Mesenchymal stem cell (in vitro differentiated cells and primary cell): ENCODE results near the gene CSTF3.
A peak's percentile ranks its signal among the peaks of the same experiment; 100 is the strongest.

Source experiments
- DNase-seq: peaks from one replicate; pipeline ENCODE4 v3.0.0-alpha.2; 2013
- H2AFZ ChIP-seq: one replicate; pipeline ENCODE4 v1.6.1; 2013; ENCODE audit warnings: low read depth, mild to moderate bottlenecking, control low read depth, inconsistent platforms, low read length, moderate library complexity
- H2AK5ac ChIP-seq: 2 replicates; pipeline ENCODE4 v1.6.1; 2013; ENCODE audit warnings: low read length, moderate library complexity, mild to moderate bottlenecking, inconsistent platforms; ENCODE audit not compliant: severe bottlenecking
- H2BK120ac ChIP-seq: one replicate; pipeline ENCODE4 v1.6.1; 2013; ENCODE audit warnings: low read depth, mild to moderate bottlenecking, inconsistent platforms, low read length, moderate library complexity
- H2BK12ac ChIP-seq, 2 experiments: one replicate each; pipeline ENCODE4 v1.6.1; 2013; ENCODE audit warnings: inconsistent platforms in 2 of 2, low read length in 2 of 2, mild to moderate bottlenecking in 2 of 2, moderate library complexity in 2 of 2, control low read depth in 1 of 2
- H2BK15ac ChIP-seq: one replicate; pipeline ENCODE4 v1.6.1; 2013; ENCODE audit warnings: mild to moderate bottlenecking, low read depth, inconsistent platforms; ENCODE audit not compliant: poor library complexity, severe bottlenecking
- H2BK5ac ChIP-seq: 2 replicates; pipeline ENCODE4 v1.6.1; 2013; ENCODE audit warnings: low read depth, mild to moderate bottlenecking, low read length, control low read depth, inconsistent platforms; ENCODE audit not compliant: poor library complexity, severe bottlenecking
- H3K14ac ChIP-seq, 2 experiments: one replicate each; pipeline ENCODE4 v1.6.1; 2013; ENCODE audit warnings: inconsistent platforms in 2 of 2, low read length in 2 of 2, control low read depth in 1 of 2, mild to moderate bottlenecking in 1 of 2, moderate library complexity in 1 of 2
- H3K18ac ChIP-seq, 2 experiments: one replicate each; pipeline ENCODE4 v1.6.1; 2013; ENCODE audit warnings: inconsistent platforms in 2 of 2, low read length in 2 of 2, control low read depth in 1 of 2, low read depth in 1 of 2, mild to moderate bottlenecking in 1 of 2
- H3K23ac ChIP-seq, 2 experiments: one replicate each; pipeline ENCODE4 v1.6.1; 2013; ENCODE audit warnings: inconsistent platforms in 2 of 2, low read length in 2 of 2, mild to moderate bottlenecking in 2 of 2, moderate library complexity in 2 of 2, control low read depth in 1 of 2
- H3K27ac ChIP-seq: 2 replicates; pipeline ENCODE4 v1.5.1; 2013; ENCODE audit warnings: mild to moderate bottlenecking, moderate library complexity, low read length, control low read depth, inconsistent platforms; ENCODE audit not compliant: poor library complexity, severe bottlenecking
- H3K27me3 ChIP-seq, 2 experiments: 2 replicates each; pipeline versions ENCODE4 v1.6.1 to v1.7.0; 2013; ENCODE audit warnings: low read length in 2 of 2, mild to moderate bottlenecking in 2 of 2, moderate library complexity in 2 of 2, control low read depth in 1 of 2, inconsistent platforms in 1 of 2; ENCODE audit not compliant: control insufficient read depth in 1 of 2, insufficient read depth in 1 of 2
- H3K36me3 ChIP-seq, 2 experiments: 2 replicates each; pipeline versions ENCODE4 v1.6.1 to v1.7.0; 2013; ENCODE audit warnings: low read length in 2 of 2, control low read depth in 1 of 2, inconsistent platforms in 1 of 2, low read depth in 1 of 2, mild to moderate bottlenecking in 1 of 2; ENCODE audit not compliant: insufficient read depth in 2 of 2, control insufficient read depth in 1 of 2
- H3K4ac ChIP-seq, 2 experiments: one replicate each; pipeline ENCODE4 v1.6.1; 2013; ENCODE audit warnings: inconsistent platforms in 2 of 2, low read length in 2 of 2, mild to moderate bottlenecking in 2 of 2, moderate library complexity in 2 of 2, control low read depth in 1 of 2, low read depth in 1 of 2
- H3K4me1 ChIP-seq: 2 replicates; pipeline ENCODE4 v1.6.1; 2013; ENCODE audit warnings: low read depth, low read length, control low read depth; ENCODE audit not compliant: control insufficient read depth, insufficient read depth
- H3K4me2 ChIP-seq: 2 replicates; pipeline ENCODE4 v1.6.1; 2013; ENCODE audit warnings: low read length, mild to moderate bottlenecking, inconsistent platforms; ENCODE audit not compliant: poor library complexity, severe bottlenecking
- H3K4me3 ChIP-seq, 2 experiments: 2 replicates each; pipeline versions ENCODE4 v1.5.1 to v1.7.0; 2013; ENCODE audit warnings: low read length in 2 of 2, mild to moderate bottlenecking in 2 of 2, control low read depth in 1 of 2, low read depth in 1 of 2; ENCODE audit not compliant: insufficient read depth in 1 of 2
- H3K79me1 ChIP-seq: replicated peaks from 2 replicates; pipeline ENCODE4 v1.6.1; 2013; ENCODE audit warnings: mild to moderate bottlenecking, control low read depth, low read length, inconsistent platforms; ENCODE audit not compliant: poor library complexity, severe bottlenecking
- H3K9ac ChIP-seq: 2 replicates; pipeline ENCODE4 v1.7.0; 2013; ENCODE audit warnings: mild to moderate bottlenecking, low read length, moderate library complexity
- H3K9me3 ChIP-seq: 2 replicates; pipeline ENCODE4 v1.7.0; 2013; ENCODE audit warnings: mild to moderate bottlenecking, low read length; ENCODE audit not compliant: control insufficient read depth
- H4K8ac ChIP-seq: one replicate; pipeline ENCODE4 v1.6.1; 2013; ENCODE audit warnings: inconsistent platforms, mild to moderate bottlenecking, low read length, moderate library complexity
- H4K91ac ChIP-seq: one replicate; pipeline ENCODE4 v1.6.1; 2013; ENCODE audit warnings: mild to moderate bottlenecking, low read length, inconsistent platforms
- WGBS: methylation state at CpG from one replicate; pipeline ENCODE4 v1.1.7; 2013; ENCODE audit warnings: mixed read lengths; 5-methylcytosine and 5-hydroxymethylcytosine counted together

Gene CSTF3

DNA sequence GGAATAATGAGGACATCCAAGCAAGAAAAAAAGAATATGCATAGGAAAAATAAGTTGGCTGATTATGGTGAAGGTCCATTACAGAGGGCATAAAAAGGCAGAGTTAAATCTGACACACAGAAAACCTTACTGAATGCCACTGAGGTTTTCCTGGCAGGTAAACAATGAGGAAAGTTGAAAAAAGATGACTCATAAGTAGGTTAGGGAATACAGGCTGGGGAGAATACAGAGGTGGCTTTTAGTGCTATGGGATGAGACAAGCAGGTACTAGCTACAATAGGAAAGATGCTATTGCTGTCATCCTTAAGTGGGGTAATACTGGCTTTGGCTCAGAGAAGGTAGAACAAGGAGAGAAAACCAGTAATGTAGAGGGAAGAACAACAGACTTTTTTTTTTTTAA, 44.7 kb downstream of the CSTF3 start:
- Histone ChIP-seq H2BK5ac (no peak overlapping the region), H2BK120ac (no peak overlapping the region), H3K27me3 (no peaks in the 10 kb centered on the region), H2AK5ac (no peak overlapping the region), H4K91ac (no peak overlapping the region), H3K4ac (no peak overlapping the region), H3K18ac (no peak overlapping the region), H3K4me2 (no peak overlapping the region), H3K9ac (no peak overlapping the region), H2BK12ac (no peak overlapping the region), H3K79me1 (no peaks in the 10 kb centered on the region), H3K4me3 (no peak overlapping the region), H2AFZ (no peak overlapping the region), H3K4me1 (no peaks in the 10 kb centered on the region), H3K9me3 (no peaks in the 10 kb centered on the region), H3K27ac (no peak overlapping the region), H3K14ac (no peak overlapping the region), H4K8ac (no peak overlapping the region), H3K36me3 (no peaks in the 10 kb centered on the region), H3K23ac (no peak overlapping the region), H2BK15ac (no peak overlapping the region)
- peak; percentile 18 for DNase-seq

DNA sequence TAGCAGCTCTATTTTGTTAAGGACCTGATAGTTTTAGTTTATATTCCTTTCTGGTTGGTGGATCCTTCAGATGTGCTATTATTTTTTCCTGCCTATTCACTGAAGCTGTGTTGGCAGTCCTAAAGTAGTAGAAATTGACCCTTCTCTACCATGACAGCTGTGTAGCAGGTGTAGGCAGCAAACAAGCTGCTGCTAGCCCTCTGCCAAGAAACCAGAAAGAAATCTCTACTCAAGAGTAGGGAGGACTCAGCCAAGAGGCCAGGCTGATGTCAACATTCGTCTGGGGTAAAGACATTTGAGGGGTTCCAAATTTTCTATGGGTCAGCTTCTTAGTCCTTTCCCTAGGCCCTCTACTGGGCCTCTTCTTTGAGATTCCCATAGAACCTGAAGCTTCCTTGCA, 51.2 kb downstream of the CSTF3 start:
- H3K27ac ChIP-seq: no peak overlapping the region
- H2BK120ac ChIP-seq: no peak overlapping the region

DNA sequence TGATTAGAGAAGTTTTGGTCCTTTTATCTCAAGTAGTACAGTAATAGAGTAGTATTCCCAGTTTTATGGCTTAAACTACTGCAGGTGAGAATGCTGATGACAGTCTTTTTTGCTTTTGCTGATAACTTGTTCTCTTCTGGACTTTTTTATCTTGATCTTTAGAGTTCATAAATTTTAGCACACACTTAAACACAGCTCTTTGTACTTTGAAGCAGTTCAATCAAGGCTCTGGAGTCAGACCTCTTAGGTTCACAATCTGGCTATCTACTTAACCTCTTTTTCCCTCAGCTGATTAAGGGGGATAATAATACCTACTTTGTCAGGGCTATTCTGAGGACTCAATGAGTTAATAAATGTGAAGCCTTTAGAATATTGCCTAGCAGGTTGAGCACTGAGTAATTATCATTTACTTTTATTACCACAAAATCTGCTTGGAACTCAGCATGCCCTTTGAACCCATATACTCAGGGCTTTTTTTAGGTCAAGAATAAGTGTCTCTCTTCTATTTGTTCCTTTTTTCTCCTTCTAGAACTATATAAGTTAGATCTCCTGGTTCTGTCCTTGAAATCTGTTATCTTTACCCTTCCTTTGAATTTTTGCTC, 51.9 kb downstream of the CSTF3 start:
- Histone ChIP-seq H3K27me3 (no peaks in the 10 kb centered on the region), H3K18ac (no peak overlapping the region), H3K23ac (no peak overlapping the region), H4K8ac (no peak overlapping the region), H2BK12ac (no peak overlapping the region), H2BK5ac (no peak overlapping the region), H3K4me2 (no peak overlapping the region), H2BK120ac (no peak overlapping the region), H3K9me3 (no peaks in the 10 kb centered on the region), H2AFZ (no peak overlapping the region), H2BK15ac (no peak overlapping the region), H4K91ac (no peak overlapping the region), H3K4me3 (no peak overlapping the region), H3K14ac (no peak overlapping the region), H3K36me3 (peaks cover 0 to 23% of the 10 kb centered on the region in 2 experiments), H3K4ac (no peak overlapping the region), H3K4me1 (no peaks in the 10 kb centered on the region), H3K9ac (no peak overlapping the region), H3K79me1 (no peaks in the 10 kb centered on the region), H2AK5ac (no peak overlapping the region), H3K27ac (no peak overlapping the region)
- no peak for DNase-seq

More for the DNA sequence above, 51.2 kb downstream of the CSTF3 start:
- Histone ChIP-seq H2AK5ac (no peak overlapping the region), H3K9ac (no peak overlapping the region), H2BK5ac (no peak overlapping the region), H4K8ac (no peak overlapping the region), H3K23ac (no peak overlapping the region), H3K36me3 (peaks cover 0 to 16% of the 10 kb centered on the region in 2 experiments), H2BK15ac (no peak overlapping the region), H3K79me1 (no peaks in the 10 kb centered on the region), H3K4me2 (no peak overlapping the region), H3K4me3 (no peak overlapping the region), H3K27me3 (no peaks in the 10 kb centered on the region), H2AFZ (no peak overlapping the region), H3K18ac (no peak overlapping the region), H3K14ac (no peak overlapping the region), H4K91ac (no peak overlapping the region), H3K4me1 (no peaks in the 10 kb centered on the region), H2BK12ac (no peak overlapping the region), H3K9me3 (no peaks in the 10 kb centered on the region), H3K4ac (no peak overlapping the region)
- DNase-seq: no peak
- 100% methylated on average over 1 of the region's 1 CpG for WGBS

DNA sequence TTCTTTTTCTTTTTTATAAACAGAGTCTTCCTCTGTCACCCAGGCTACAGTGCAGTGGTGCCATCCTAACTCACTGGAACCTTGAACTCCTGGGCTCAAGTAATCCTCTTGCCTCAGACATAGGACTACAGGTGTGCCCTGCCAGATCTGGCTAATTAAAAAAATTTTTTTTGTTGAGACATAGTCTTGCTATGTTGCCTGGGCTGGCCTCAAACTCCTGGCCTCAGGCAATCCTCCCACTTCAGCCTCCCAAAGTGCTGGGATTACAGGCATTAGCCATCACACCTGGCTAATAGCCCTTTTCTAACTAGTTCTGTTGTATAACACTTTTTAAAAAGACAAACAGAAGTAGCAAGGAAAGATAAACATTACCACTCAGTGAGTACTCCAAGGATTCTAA, 57.4 kb downstream of the CSTF3 start:
- H3K4me3 ChIP-seq: no peak overlapping the region
- no peak overlapping the region for H3K18ac ChIP-seq
- H3K79me1 ChIP-seq: no peaks in the 10 kb centered on the region
- no peak overlapping the region for H2BK12ac ChIP-seq
- no peak overlapping the region for H3K27ac ChIP-seq
- no peak overlapping the region for H4K8ac ChIP-seq
- no peak overlapping the region for H2BK5ac ChIP-seq
- no peaks in the 10 kb centered on the region for H3K9me3 ChIP-seq
- H2BK120ac ChIP-seq: no peak overlapping the region
- no peaks in the 10 kb centered on the region for H3K27me3 ChIP-seq
- H2AFZ ChIP-seq: no peak overlapping the region
- no peak for DNase-seq
- H3K4me1 ChIP-seq: no peaks in the 10 kb centered on the region
- H3K23ac ChIP-seq: no peak overlapping the region
- H2BK15ac ChIP-seq: no peak overlapping the region
- H3K36me3 ChIP-seq: peaks cover 0 to 72% of the 10 kb centered on the region in 2 experiments
- H3K4me2 ChIP-seq: no peak overlapping the region
- no peak overlapping the region for H4K91ac ChIP-seq
- no peak overlapping the region for H3K9ac ChIP-seq
- no peak overlapping the region for H3K4ac ChIP-seq
- no peak overlapping the region for H3K14ac ChIP-seq
- no peak overlapping the region for H2AK5ac ChIP-seq
